ENCODE data around the gene ZC3H13. TPM values are rescaled to one million over a fixed set of nuclear protein-coding genes. Genes with fewer than 3 reads are reported as not detected.

ZC3H13 gene
- total and polyA plus RNA-seq, 2 of the 8 experiments (the other 6 are each of a cell fraction or from before 2014, with no cell fraction given): 5.1 to 57.8 TPM

GRCh38 chr13:46102255-46102605 is 49.7 kb upstream of the ZC3H13 start (continued):
- TF ChIP-seq EP300 (IDR thresholded peaks at IDR 0.05; ENCODE audit: borderline replicate concordance in 1 of 2, low read depth in 2 of 2, low read length in 2 of 2) (no peak), SP1 (IDR thresholded peaks at IDR 0.05; ENCODE audit: low read depth, low read length) (no peak), E2F6 (IDR thresholded peaks at IDR 0.05) (no peak), RXRA (IDR thresholded peaks at IDR 0.05; ENCODE audit: insufficient read depth, low read depth, low read length) (no peak), CBX8 (IDR thresholded peaks at IDR 0.05; ENCODE audit: borderline replicate concordance, low read depth, low read length) (no peak)

Measured in H1 (cell line).